T-helper 9 cell (primary cell): Measurements from ENCODE around the gene HGS.

Source experiments
- DNase-seq: peaks from one replicate; pipeline ENCODE4 v3.0.0-alpha.2; 2020

The HGS gene

DNA sequence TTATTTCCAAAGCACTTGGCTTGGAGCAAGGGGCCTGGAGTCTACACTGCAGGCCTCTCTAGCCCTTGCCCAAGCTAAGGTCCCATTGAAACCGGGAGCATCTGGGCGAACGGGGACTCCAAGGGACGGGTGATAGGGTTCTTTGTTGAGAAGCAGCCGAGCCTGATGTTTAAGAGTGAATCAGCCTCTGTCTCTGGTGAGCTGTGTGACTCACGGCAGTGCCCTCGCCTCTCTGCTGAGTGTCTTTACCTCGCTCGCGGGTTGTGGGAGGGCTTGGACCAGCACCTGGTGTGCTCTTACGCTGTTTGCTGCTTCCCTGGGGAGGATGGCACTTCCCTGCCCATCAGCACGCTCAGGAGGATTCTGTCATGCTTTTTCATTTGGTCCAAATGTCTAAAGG is 1.3 kb downstream of the HGS start:
- DNase-seq, result no peak

DNA sequence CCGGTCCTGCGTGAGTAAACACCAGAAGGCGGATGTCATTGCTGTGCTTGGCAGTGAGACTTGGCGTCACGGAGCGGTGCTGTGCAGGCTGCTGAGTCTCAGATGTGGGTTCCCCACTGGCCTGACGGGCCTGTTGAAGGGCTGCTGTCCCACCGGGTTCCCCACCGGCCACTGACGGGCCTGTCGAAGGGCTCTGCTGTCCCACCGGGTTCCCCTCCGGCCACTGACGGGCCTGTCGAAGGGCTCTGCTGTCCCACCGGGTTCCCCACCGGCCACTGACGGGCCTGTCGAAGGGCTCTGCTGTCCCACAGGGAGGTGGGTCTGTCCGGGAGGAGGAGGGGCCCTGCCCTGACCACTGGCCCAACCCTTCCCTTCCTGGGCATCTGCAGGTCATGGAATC is 2.8 kb downstream of the HGS start:
- no peak for DNase-seq

DNA sequence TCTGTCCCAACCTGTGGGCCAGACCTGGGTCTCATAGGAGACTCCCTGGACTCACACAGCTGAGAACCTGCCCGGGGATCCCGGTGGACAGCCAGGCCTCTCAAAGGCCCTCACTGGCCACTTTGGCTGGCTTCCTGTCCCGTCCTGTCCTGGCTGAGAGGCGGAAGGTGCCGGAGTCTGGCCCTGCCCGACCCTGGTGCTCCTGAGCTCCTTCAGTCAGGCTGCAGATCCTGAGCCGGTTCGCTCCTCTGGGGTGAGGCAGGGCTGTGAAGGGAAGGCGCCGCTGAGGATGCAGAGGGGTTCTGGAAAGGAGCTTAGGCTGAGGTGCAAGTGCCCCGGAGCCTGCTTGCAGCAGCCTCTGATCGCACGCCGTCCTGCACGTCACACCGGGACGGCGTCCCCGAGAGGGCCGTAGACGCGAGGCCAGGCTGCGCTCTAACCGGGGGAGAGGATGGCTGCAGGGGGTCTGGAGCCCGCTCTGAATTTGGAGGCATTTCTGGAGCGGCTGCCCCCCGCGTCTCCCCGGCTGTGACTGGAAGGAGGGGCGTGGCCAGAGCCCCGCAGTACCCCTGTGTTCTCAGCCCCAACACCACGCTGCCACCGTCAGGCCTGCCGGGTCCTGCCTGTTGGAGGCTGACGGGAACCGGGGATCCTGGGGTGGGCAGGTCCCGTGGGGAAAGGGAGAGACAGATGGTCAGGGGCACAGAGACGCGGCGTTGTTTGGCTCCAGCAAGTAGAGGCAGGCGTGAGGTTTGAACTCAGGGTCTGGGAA is 4.1 kb downstream of the HGS start:
- DNase-seq, result no peak

DNA sequence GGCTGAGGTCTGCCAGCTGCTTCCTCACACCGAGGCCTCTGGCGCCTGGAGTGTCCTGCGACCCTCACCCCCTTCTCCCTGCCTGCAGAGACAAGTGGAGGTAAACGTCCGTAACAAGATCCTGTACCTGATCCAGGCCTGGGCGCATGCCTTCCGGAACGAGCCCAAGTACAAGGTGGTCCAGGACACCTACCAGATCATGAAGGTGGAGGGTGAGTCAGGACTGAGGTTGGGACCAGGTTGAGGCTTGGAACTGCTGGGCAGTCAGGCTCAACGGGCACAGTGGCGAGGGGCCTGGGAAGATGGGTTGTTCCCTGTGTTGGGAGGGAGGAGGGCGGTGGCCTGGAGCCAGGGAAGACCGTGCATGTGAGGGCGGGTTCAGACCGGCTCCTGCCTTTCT is 4.8 kb downstream of the HGS start:
- no peak for DNase-seq

DNA sequence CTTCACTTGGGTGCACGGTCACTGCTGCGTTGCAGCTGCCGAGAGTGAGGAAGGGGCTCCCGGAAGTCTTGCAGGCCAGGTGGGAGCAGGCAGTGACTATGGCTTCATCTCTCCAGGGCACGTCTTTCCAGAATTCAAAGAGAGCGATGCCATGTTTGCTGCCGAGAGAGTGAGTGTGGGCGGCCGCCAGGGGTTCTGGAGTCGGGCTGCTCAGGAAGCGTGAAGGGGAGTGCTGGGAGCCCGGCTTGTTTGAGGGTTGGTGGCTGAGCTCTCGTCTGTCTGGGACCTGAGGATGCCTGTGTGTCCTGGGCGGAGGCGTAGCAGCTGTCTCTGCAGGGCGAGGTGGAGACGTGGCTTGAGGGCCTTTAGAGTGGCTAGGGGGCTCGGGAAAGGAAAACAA is 6.3 kb downstream of the HGS start:
- DNase-seq, result no peak

DNA sequence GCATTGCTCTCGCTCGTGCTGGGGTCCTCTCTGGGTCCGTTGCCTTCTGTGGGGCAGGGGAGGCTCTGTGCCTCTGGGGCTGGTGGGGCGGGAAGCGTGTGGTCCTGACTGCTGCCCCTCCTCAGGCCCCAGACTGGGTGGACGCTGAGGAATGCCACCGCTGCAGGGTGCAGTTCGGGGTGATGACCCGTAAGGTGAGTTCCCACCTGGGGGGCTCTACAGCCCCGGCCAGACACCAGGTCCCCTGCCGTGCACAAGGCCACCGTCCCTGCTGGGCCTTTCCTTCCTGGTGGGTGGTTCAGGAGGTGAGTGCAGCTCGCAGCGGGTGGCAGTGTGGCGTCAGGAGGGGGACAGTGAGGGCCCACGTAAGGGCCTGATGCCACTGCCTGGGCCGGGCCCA is 6.7 kb downstream of the HGS start:
- DNase-seq, result no peak

DNA sequence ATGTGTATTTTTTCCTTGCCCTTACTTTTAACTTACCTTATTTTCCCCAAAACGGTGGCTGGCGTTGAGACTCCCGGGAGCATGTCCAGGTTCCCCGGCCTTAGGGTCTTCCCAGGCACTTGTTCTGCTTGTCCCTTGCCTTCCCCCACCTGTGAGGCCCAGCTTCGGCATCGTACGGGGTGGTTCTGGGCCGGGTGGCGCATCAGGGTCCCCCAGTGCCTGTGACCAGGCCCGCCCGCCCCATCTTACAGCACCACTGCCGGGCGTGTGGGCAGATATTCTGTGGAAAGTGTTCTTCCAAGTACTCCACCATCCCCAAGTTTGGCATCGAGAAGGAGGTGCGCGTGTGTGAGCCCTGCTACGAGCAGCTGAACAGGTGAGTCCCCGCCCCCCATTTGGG is 7.4 kb downstream of the HGS start:
- no peak for DNase-seq

DNA sequence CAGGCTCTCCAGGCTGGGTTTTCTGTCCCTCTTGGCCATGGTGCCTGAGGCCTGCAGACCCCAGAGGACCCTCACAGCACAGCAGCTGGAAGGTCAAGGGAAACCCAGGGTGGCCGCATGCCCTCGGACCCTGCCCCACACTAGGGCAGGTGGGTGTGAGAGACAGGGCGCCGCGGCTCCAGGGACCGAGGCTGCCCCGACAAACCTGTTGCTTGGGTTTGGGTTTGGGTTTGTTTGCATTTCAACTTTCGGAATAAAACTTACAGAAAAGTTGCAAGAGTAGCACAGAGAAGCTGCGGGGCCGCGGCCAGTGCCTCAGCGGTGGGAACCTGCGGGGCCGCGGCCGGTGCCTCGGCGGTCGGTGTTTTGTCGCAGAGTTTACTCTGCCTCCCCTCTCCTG is 7.8 kb downstream of the HGS start:
- no peak for DNase-seq

DNA sequence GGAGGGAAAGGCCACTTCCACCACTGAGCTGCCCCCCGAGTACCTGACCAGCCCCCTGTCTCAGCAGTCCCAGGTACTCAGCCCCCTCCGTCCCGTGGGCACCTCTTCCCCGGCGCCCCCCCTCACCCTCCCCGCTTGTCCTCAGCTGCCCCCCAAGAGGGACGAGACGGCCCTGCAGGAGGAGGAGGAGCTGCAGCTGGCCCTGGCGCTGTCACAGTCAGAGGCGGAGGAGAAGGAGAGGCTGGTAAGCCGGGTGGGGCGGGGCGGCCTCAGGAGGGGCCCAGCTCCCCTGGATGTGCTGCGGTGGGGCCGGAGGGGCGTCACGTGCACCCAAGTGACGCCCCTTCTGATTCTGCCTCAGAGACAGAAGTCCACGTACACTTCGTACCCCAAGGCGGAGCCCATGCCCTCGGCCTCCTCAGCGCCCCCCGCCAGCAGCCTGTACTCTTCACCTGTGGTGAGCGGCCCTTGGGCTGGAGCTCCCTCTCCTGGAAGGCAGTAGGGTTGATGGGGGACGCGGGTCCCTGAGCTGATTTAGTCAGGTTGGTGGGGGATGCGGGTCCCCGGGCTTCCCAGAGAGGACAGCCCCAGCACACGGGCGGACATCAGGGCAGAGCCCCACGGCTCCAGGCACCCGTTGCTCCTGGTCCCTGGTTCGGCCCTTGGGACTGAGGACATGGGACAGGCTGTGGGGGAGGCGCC is 9.8 kb downstream of the HGS start:
- DNase-seq, result no peak

DNA sequence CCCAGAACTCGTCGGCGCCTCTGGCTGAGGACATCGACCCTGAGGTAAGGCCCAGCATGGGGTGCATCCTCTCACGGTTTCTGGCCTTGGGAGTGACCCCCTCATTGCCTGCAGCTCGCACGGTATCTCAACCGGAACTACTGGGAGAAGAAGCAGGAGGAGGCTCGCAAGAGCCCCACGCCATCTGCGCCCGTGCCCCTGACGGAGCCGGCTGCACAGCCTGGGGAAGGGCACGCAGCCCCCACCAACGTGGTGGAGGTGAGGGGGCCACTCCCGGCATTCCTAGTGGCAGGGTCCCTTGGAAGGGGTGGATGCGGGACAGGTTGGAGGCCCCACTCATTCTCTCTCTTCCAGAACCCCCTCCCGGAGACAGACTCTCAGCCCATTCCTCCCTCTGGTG is 11.0 kb downstream of the HGS start:
- no peak for DNase-seq

DNA sequence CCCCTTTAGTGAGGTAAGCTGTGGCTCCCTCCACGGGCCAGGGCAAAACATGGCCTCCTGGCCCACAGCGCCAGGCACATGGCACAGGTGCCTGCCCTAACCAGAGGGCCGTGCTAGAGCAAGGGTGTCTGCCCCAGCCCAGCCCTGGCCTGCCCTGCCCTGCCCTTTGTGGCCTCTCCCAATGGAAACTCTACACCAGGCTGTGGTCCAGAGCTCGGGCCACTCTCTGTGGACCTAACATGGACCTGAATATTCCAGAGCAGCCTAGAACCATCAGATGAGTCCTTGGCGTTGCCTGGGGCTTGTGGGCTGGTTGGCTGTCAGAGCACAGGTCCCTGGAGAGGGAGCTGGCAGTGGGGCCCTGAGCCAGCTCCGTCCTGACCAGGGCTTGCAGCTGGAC is 11.4 kb downstream of the HGS start:
- no peak for DNase-seq

DNA sequence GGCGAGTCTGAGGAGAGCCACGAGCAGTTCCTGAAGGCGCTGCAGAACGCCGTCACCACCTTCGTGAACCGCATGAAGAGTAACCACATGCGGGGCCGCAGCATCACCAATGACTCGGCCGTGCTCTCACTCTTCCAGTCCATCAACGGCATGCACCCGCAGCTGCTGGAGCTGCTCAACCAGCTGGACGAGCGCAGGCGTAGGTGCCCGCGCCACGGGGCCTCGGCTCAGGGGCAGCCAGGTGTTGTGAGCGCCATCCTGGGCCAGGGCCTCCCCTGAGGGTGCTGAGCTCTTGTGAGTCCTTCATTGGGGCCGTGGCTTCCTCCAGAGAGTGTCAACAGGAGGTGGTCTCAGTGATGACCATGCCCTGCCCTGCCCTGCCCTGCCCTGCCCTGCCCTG is 12.0 kb downstream of the HGS start:
- DNase-seq, result no peak

DNA sequence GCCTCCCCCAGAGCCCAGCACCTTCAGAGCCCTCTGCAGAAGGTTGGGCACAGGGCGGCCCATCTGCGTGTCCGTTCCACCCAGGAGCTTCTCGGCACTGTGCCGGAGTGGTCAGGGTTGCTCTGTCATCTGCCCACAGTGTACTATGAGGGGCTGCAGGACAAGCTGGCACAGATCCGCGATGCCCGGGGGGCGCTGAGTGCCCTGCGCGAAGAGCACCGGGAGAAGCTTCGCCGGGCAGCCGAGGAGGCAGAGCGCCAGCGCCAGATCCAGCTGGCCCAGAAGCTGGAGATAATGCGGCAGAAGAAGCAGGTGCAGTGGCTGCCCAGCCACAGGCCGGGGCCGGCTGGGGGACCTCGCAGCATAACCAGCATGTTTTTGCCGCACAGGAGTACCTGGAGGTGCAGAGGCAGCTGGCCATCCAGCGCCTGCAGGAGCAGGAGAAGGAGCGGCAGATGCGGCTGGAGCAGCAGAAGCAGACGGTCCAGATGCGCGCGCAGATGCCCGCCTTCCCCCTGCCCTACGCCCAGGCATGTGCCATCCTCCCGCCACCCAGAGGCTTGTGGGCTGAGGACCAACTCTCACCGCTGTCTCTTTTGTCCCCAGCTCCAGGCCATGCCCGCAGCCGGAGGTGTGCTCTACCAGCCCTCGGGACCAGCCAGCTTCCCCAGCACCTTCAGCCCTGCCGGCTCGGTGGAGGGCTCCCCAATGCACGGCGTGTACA is 12.6 kb downstream of the HGS start:
- DNase-seq, result no peak

DNA sequence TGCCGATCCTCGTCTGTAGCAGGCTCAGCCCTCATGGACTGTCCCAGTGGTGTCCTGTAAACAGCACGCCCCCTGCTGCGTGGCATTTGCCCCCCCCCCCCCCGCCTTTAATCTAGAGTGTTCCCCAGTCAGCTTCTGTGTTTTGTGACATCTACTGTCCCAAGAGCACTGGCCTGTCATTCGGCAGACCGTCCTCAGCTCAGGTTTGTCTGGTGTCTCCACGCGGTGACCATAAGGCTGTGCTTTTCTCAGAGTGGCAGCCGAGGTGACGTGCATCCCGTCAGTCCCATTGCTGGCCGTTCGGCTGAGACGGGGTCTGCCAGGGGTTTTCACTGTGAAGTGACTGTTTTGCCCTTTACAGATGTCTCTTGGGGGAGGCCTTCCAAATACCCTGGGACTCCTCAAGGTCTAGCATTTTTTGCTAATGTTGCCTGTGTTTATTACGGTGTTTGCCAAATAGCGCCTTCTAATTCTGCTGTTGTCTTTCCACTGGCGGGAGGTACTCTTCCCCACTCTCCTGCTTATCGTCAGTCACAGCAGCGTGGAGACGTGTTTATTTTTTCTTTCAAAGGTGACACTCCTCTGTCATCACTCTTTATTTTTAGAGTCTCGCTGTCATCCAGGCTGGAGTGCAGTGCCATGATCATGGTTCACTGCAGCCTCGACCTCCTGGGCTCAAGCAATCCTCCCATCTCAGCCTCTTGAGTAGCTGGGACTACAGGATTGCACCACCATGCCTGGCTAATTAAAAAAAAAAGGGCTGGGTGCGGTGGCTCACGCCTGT is 13.6 kb downstream of the HGS start:
- no peak for DNase-seq

DNA sequence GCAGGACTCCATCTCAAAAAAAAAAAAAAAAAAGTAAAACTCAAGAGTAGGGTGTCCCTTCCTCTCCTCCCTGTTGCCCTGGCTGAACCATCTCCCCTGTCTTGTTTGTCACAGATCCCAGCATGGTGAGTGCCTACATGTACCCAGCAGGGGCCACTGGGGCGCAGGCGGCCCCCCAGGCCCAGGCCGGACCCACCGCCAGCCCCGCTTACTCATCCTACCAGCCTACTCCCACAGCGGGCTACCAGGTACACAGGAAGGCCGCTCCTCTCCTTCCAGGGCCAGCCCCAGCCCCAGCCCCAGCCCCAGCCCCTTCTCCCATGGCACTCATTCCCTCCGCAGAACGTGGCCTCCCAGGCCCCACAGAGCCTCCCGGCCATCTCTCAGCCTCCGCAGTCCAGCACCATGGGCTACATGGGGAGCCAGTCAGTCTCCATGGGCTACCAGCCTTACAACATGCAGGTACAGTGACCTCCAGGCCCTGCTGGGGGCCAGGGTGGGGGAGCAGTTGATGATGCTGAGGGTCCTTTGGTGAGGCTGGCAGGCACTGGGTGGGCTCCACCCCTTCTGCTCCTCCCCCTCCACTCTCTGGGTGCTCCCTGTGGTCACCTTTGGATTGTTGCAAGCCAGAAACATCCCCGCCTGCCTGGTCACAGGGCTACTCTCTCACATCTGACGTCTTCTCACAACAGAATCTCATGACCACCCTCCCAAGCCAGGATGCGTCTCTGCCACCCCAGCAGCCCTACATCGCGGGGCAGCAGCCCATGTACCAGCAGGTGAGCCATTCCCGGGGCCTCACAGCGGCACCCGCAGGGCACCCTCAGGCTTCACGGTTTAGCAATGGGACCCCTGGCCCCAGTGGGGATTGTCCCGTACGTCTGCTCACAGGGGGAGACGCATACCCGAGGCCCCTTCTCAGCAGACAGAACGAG is 16.8 kb downstream of the HGS start:
- DNase-seq, result no peak

DNA sequence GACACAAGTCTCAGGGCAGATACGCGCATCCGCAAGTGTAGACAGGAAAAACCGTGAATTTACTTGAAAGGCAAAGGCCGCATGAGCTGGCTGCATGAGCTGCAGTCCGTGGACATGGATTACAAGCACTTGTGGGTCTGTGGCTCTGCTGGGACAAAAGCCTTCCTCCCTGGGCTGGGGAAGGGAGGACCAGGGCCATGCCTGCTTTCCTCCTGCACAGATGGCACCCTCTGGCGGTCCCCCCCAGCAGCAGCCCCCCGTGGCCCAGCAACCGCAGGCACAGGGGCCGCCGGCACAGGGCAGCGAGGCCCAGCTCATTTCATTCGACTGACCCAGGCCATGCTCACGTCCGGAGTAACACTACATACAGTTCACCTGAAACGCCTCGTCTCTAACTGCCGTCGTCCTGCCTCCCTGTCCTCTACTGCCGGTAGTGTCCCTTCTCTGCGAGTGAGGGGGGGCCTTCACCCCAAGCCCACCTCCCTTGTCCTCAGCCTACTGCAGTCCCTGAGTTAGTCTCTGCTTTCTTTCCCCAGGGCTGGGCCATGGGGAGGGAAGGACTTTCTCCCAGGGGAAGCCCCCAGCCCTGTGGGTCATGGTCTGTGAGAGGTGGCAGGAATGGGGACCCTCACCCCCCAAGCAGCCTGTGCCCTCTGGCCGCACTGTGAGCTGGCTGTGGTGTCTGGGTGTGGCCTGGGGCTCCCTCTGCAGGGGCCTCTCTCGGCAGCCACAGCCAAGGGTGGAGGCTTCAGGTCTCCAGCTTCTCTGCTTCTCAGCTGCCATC is 17.7 kb downstream of the HGS start:
- DNase-seq, result no peak

DNA sequence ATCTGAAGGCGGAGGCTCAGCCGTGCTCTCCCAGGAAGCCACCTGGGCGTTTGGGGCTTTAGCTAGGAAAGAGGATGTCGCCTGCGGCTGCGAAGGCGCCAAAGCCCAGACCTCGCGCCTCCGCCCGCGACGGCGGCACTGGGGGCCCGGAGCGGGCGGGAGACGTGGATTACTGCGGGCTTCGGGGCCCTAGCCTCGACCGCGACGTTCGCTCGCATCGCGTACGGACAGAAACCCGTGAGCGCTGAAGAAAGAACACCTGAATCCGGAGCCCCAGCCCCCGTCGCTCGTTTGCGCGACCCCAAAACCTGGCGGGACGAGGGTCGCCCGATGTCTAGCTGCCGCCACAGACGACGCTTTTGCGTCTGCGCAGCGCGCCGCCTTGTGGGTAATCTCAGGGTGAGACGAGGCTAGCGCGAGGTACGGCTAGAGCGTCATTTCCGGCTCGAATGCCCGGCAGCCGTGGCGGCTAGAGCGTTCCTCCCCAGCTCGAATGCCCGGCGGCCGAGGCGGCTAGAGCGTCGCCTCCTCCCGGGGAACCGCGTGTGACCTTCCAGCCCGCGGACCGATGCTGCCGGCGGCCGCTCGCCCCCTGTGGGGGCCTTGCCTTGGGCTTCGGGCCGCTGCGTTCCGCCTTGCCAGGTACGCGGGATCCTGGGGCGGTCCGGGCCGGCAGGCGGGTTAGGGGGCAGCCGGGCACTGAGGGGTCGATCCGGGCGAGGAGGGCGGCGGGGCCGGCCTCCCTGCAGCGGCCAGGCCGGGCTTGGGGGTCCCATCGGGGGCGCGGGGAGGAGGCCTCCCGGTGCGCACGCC is 19.3 kb downstream of the HGS start, which contains the start of gene MRPL12:
Gene MRPL12 (plus strand): TSS at position 434 of the 813 bp plus-strand sequence. CDS start 135 bp downstream, at position 569.
- peak; percentile 84 for DNase-seq

DNA sequence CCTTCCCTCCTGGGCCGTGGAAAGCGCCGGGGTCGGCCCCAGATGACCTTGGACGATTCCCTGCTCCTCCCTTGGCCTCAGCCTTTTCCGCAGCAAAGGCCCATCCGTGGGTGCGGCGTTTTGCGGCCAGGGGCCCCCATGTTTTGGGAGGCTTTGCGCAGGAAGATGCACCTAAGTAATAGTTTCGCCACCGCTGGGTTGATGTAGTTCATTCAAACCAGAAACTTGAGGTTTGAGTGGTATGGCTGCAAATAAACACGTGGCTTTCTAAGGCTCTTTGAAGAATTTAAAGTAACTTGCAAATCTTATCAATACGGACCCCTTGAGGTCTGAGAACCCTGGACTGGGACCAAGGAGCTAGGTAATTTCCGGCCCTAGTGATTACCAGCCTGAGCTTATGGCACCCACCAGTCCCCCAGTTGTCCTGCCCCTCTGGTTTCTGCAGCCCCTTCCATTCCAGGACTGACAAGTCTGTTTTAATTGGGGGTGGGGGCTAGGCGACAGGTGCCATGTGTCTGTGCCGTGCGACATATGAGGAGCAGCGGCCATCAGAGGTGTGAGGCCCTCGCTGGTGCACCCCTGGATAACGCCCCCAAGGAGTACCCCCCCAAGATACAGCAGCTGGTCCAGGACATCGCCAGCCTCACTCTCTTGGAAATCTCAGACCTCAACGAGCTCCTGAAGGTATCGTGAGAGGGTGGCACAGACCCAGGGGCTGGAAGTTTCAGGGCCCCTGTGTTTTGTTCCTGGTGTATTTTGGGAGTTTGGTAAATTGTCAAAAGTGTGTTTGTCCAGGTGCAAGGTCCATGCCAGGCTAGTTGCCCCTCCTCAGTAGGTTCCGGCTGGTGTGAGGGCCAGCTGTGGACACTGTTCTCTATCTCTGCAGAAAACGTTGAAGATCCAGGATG is 20.2 kb downstream of the HGS start:
- DNase-seq, result no peak
